Measurements from ENCODE around the gene PI4KA.

GRCh38 chr22:20764471-20764720 lies 94.2 kb downstream of the PI4KA start:
- TF ChIP-seq EZH2 (IDR thresholded peaks at IDR 0.05) (no peak), CTCF (IDR thresholded peaks at IDR 0.05) (no peak), EZH2phosphoT487 (IDR thresholded peaks at IDR 0.05) (no peak)

Measured in neural progenitor cell (in vitro differentiated cells).